Mammary epithelial cell (primary cell): Measurements from ENCODE around the gene HIPK4.

Experiments used
- CTCF ChIP-seq, 2 donors: IDR thresholded peaks in 1 of 2; conservative IDR thresholded peaks in 1 of 2; 2 replicates each; pipeline ENCODE4 v1.5.1; 2011 to 2012; ENCODE audit warnings: inconsistent platforms in 2 of 2, low read length in 2 of 2, mild to moderate bottlenecking in 2 of 2, control low read depth in 1 of 2, low read depth in 1 of 2; ENCODE audit not compliant: insufficient read depth in 1 of 2; ENCODE audit errors: extremely low read depth in 1 of 2
- EZH2 ChIP-seq: IDR thresholded peaks from 2 replicates; pipeline ENCODE4 v1.6.1; 2012; ENCODE audit warnings: low read length, inconsistent platforms, borderline replicate concordance

GRCh38 chr19:40411958-40412499, 22.0 kb upstream of the HIPK4 start:
- TF ChIP-seq CTCF (conservative IDR thresholded peaks at IDR 0.05 in 1 of 2, IDR thresholded peaks at IDR 0.05 in 1 of 2; ENCODE audit: extremely low read depth in 1 of 2, insufficient read depth in 1 of 2, low read depth in 1 of 2, low read length in 2 of 2): no peak
- no peak for TF ChIP-seq EZH2
